Activated CD4-positive, alpha-beta memory T cell treated with anti-CD3 and anti-CD28 coated beads, Interleukin-2, amount 10 ng/mL, durations not matched to agents 7 days and 5 days (primary cell): ENCODE data around the gene SUSD4. TPM values are rescaled to one million over a fixed set of nuclear protein-coding genes. Genes with fewer than 3 reads are reported as not detected.

Experiments
- CTCF ChIA-PET: fragments of 350-600 bp; sonication (Branson Sonifier 250); formaldehyde crosslinking; loops from one replicate; lab custom pipeline; 2021; ENCODE audit warnings: antibody characterized with exemption, inconsistent platforms; lab: Charles Lee
- POLR2A ChIA-PET: fragments of 350-600 bp; sonication (Branson Sonifier 250); formaldehyde crosslinking; loops from one replicate; lab custom pipeline; 2021; ENCODE audit warnings: antibody characterized with exemption; lab: Charles Lee
- DNase-seq: peaks from one replicate; pipeline ENCODE4 v3.0.0-alpha.2; 2020
- H3K27ac Mint-ChIP-seq: one replicate; pipeline ENCODE4 v1.8.0; 2021; ENCODE audit warnings: mild to moderate bottlenecking, mixed read lengths
- H3K27me3 Mint-ChIP-seq: one replicate; pipeline ENCODE4 v1.8.0; 2021; ENCODE audit warnings: mixed read lengths
- H3K36me3 Mint-ChIP-seq: one replicate; pipeline ENCODE4 v1.8.0; 2021; ENCODE audit warnings: low read depth, mixed read lengths
- H3K4me1 Mint-ChIP-seq: one replicate; pipeline ENCODE4 v1.8.0; 2021; ENCODE audit warnings: mixed read lengths
- H3K4me3 Mint-ChIP-seq: one replicate; pipeline ENCODE4 v1.8.0; 2021; ENCODE audit warnings: mild to moderate bottlenecking, mixed read lengths
- H3K9me3 Mint-ChIP-seq: one replicate; pipeline ENCODE4 v1.8.0; 2021; ENCODE audit warnings: mixed read lengths
- total RNA-seq, 2 experiments: library from RNA; stranded (reverse); gene quantifications; one replicate each; pipeline ENCODE4 v1.2.3, GENCODE V29; 2021

The SUSD4 gene
- total RNA-seq, 2 experiments from 2014 or later = 0.23 to 0.28 TPM

DNA sequence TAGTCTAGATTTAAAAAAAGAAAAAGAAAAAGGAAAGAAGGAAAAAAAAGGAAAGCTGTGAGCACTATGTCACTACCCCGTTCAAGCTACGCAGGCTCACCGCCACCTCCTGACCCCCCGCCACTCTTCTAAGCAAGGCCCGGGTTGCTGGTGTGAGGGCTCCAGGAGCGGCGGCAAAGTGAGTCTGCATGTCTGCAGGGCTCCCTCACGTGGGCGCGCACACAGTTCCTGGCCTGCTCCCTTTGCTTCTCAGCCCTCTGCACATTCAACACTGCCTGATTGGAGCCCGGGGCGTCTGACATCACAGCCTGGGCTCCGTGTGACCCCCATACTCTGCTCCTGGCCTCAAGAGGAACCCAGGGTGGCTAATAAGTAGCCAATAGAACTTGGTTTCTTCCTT lies 139.5 kb downstream of the SUSD4 start:
- Mint-ChIP-seq H3K36me3 (no peaks in the 10 kb centered on the region), H3K27me3 (no peaks in the 10 kb centered on the region), H3K4me1 (peaks cover 3% of the 10 kb centered on the region), H3K4me3 (no peak overlapping the region), H3K27ac (no peak overlapping the region), H3K9me3 (no peaks in the 10 kb centered on the region)
- ChIA-PET POLR2A (no interaction called here), CTCF (interaction anchor here (0.7 to 0.9 kb wide), 2 partner anchors 91 to 137 kb away, joined by 3 read pairs; no protein-coding TSS in a partner anchor)
- no peak for DNase-seq

DNA sequence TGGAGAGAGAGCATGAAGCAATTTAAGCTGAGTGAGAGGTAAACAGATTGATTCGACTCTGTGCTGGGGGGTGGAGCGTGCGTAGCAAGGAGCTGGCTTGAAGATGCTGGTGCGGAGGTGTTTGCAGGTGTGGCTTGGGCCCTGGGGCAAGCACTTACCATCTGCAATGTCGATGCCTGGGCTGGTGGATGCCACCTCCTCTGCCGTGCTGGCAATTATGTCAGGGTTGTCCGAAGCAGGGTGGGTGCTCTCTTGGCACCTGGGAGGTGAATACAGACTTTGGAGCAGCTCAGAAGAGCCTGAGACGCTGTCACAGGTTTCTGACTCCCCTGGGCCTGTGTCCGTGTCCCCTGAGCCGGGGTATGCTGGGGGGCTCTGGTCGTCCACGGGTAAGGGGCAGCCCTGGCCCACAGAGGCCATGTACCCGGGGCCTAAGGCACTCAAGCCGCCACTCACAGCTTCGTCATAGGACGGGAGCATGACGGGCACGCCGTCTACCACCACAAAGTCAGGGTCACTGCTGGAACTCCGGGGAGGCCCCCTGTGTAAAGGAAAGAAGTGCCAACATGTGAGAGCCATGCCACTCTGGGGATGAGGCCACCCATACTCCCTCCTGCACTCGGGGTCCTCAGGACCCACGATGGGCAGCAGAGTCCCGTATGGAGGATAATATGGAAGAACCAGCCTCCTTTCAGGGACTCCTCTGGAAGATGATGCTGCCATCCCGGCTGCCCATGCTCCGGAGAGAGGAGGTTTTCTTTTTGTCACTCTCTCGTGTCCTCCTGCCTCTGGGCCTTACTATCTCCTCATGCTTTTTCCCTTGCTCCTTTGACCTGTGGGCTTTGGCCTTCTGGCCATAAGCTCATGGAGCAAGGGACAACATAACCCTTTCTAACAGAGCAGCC lies 140.6 kb downstream of the SUSD4 start:
- Mint-ChIP-seq H3K4me1 (no peaks in the 10 kb centered on the region), H3K27me3 (no peaks in the 10 kb centered on the region), H3K9me3 (peaks cover 5% of the 10 kb centered on the region), H3K4me3 (no peak overlapping the region), H3K27ac (no peak overlapping the region), H3K36me3 (no peaks in the 10 kb centered on the region)
- ChIA-PET CTCF (interaction anchor here (0.9 kb wide), 1 partner anchor 90 kb away, joined by 3 read pairs; no protein-coding TSS in a partner anchor), POLR2A (no interaction called here)
- DNase-seq = no peak

DNA sequence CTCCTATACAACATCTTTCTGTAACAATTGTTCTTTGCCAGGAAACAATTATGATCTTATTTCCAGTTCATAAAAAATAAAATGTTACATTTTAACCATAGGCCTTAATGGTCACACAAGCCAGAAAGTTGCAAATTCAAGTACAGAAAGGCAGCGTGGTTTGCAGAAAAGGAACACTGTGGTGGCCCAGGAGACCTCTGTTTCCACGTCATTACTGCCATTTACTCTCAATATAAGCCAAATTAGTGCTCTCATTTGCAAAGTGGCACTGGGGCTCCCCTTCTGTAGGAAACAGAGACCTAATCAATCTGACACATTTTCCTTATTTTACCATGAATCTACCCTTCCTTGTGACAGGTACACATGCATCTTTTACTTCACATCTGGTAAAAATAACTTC lies 141.6 kb downstream of the SUSD4 start:
- Mint-ChIP-seq H3K4me1 (no peaks in the 10 kb centered on the region), H3K27me3 (no peaks in the 10 kb centered on the region), H3K27ac (no peak overlapping the region), H3K36me3 (no peaks in the 10 kb centered on the region), H3K9me3 (peaks cover 10% of the 10 kb centered on the region), H3K4me3 (no peak overlapping the region)
- no peak for DNase-seq
- CTCF ChIA-PET = no interaction called here
- POLR2A ChIA-PET = no interaction called here

DNA sequence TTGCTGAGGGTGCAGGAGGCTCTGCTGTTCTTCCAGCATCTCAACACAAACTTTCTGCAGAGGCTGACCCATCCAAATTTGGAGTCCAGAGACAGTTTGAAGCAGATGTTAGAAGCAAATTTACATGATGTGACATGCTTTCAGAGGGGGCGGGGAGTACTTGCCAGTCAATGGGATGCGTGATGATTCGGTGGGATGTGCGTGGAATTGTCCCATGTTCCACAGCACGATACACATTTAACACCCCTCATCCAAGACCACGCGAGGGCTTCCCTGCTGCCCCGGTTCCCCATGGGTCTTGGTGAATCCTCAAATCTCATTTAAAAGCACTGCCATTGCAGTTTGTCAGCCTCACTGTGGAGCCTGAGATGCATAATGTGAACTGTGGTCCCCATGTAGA lies 142.3 kb downstream of the SUSD4 start:
- peaks cover 10% of the 10 kb centered on the region for H3K9me3 Mint-ChIP-seq
- POLR2A ChIA-PET = no interaction called here
- no peak overlapping the region for H3K27ac Mint-ChIP-seq
- no peaks in the 10 kb centered on the region for H3K27me3 Mint-ChIP-seq
- CTCF ChIA-PET = no interaction called here
- DNase-seq = no peak
- no peaks in the 10 kb centered on the region for H3K4me1 Mint-ChIP-seq
- H3K4me3 Mint-ChIP-seq = no peak overlapping the region
- H3K36me3 Mint-ChIP-seq = no peaks in the 10 kb centered on the region

DNA sequence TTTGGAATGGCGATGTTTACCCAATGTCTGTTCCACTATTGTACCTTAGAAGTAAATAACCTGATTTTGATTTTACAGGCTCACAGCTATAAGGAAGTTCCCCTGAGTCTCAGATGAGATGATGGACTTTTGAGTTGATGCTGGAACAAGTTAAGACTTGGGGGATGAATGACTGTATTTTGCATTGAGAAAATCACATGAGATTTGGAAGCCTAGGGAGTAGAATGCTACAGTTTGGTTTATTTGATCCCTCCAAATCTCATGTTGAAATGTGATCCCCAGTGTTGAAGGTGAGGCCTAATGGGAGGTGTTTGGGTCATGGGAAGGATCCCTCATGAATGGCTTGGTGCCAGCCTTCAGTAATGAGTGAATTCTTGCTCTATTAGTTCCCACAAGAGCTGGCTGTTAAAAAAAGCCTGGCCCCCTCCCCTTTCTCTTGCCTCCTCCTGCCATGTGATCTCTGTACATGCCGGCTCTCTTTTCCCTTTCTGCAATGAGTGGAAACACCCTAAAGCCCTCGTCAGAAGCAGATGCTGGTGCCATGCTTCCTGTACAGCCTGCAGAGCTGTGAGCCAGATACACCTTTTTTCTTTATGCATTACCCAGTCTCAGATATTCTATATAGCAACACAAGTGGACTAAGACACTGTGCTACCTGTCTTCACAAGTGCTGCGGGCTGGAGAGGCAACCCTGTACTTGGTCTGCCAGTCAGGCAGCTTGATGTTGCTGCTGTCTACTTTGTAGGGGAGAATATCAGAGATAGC lies 143.9 kb downstream of the SUSD4 start:
- DNase-seq = no peak
- H3K36me3 Mint-ChIP-seq = no peaks in the 10 kb centered on the region
- no peak overlapping the region for H3K27ac Mint-ChIP-seq
- H3K4me3 Mint-ChIP-seq = no peak overlapping the region
- no peaks in the 10 kb centered on the region for H3K27me3 Mint-ChIP-seq
- POLR2A ChIA-PET = no interaction called here
- no peaks in the 10 kb centered on the region for H3K4me1 Mint-ChIP-seq
- peaks cover 10% of the 10 kb centered on the region for H3K9me3 Mint-ChIP-seq
- CTCF ChIA-PET = no interaction called here

DNA sequence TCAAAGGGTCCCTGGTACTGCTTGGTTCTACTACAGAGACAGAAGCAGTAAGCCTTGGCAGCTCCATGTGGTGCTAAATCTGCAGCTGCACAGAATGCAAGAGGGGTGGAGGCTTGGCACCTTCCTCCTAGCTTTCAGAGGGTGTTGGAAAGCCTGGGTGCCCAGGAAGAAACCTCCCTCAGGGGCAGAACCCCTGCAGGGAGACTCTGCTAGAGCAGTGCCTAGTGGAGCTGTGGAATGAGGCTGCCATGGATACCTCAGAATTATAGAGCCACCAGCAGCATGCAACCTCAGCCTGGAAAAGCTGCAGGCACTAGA lies 144.7 kb downstream of the SUSD4 start:
- H3K4me3 Mint-ChIP-seq = no peak overlapping the region
- no peak overlapping the region for H3K27ac Mint-ChIP-seq
- H3K4me1 Mint-ChIP-seq = no peaks in the 10 kb centered on the region
- no peaks in the 10 kb centered on the region for H3K36me3 Mint-ChIP-seq
- DNase-seq = no peak
- ChIA-PET POLR2A (no interaction called here), CTCF (no interaction called here)
- H3K9me3 Mint-ChIP-seq = peaks cover 10% of the 10 kb centered on the region
- no peaks in the 10 kb centered on the region for H3K27me3 Mint-ChIP-seq

DNA sequence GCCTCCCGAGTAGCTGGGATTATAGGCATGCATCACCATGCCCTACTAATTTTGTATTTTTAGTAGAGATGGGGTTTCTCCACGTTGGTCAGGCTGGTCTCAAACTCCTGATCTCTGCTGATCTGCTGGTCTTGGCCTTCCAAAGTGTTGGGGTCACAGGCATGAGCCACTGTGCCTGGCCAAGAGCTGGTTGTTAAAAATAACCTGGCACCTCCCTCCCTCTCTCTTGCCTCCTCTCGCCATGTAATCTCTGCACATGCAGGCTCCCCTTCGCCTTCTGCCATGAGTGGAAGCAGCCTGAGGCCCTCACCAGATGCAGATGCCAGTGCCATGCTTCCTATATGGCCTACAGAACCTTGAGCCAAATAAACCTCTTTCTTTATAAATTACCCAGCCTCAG lies 146.2 kb downstream of the SUSD4 start:
- Mint-ChIP-seq H3K4me1 (no peaks in the 10 kb centered on the region), H3K27me3 (peaks cover 2% of the 10 kb centered on the region), H3K4me3 (no peak overlapping the region), H3K27ac (no peak overlapping the region), H3K9me3 (peaks cover 10% of the 10 kb centered on the region), H3K36me3 (no peaks in the 10 kb centered on the region)
- ChIA-PET CTCF (no interaction called here), POLR2A (no interaction called here)
- DNase-seq = no peak

DNA sequence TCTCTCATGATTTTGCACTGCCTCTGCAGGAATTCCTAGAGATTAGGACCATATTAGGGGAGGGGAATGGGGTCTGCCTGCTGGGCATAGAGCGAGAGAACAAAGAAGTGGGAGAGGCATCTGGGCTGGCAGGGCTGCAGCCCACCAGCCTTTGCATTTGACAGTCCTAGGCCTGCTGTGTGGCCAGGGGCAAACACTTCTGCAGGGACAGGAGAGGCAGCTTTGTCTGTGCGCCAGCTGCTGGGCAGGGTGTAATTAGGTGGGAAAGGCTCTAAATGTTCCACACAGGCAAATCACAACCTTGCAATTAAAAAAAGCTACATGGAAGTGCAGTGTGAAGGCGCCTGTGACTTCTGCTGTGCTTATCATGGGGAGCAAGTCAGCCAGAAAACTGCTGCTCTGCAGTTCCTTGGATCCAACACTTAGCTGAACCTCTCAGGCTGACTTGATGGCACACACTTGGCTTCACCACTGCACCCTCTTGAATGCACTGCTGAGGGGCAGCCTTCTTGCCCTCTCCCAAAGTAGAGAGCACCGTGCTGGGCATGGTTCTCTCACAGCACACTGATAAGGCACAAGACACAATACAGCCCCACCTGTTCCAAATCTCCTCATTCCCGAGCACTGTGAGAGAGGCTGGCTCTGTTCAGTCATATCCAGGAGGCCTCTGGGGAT lies 147.3 kb downstream of the SUSD4 start:
- ChIA-PET POLR2A (no interaction called here), CTCF (no interaction called here)
- Mint-ChIP-seq H3K4me3 (no peak overlapping the region), H3K27ac (no peak overlapping the region), H3K27me3 (peaks cover 5% of the 10 kb centered on the region), H3K4me1 (no peaks in the 10 kb centered on the region), H3K9me3 (peaks cover 10% of the 10 kb centered on the region), H3K36me3 (no peaks in the 10 kb centered on the region)
- no peak for DNase-seq

DNA sequence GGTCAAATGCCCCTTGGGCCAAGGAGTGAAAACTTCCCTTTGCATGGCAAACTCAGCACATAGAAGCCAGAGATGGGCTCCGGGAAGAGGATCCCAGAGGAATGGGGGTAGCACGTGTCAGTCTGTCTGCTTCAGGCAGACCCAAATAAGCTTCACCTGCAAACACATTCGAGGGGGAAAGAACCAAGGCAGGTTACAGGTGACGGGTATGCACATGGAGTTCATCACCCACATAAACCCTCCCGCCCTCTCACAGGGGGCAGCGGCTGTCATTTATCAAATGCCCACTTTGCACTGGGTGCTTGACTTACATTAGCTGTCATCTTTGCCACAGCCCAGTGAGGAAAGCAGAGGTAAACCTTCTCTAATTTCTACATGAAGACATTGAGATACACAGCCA lies 147.9 kb downstream of the SUSD4 start:
- H3K4me1 Mint-ChIP-seq = no peaks in the 10 kb centered on the region
- H3K9me3 Mint-ChIP-seq = peaks cover 10% of the 10 kb centered on the region
- no peak overlapping the region for H3K4me3 Mint-ChIP-seq
- no peak for DNase-seq
- H3K36me3 Mint-ChIP-seq = no peaks in the 10 kb centered on the region
- POLR2A ChIA-PET = no interaction called here
- H3K27ac Mint-ChIP-seq = no peak overlapping the region
- CTCF ChIA-PET = no interaction called here
- peaks cover 5% of the 10 kb centered on the region for H3K27me3 Mint-ChIP-seq

DNA sequence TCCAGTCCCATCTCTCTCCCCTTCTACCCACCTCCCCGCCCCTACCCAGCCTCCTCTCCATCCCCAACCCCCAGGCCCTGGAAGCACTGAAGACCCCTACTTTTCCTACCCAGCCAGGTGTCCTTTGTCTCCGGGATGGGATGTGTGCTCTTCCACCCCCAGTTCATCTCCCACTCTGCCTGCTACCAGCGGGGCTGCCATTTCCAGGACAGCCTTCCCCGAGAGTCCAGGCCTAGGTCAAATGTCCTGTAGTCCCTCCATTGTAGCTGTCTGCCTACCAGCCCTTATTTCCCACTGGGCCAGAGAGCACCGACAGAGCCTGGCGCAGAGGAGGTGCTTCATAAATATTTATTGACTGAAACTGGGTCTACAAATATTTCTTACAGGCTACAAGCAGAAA lies 148.9 kb downstream of the SUSD4 start:
- CTCF ChIA-PET = interaction anchor here (0.9 kb wide), 1 partner anchor 81 kb away, joined by 3 read pairs; no protein-coding TSS in a partner anchor

DNA sequence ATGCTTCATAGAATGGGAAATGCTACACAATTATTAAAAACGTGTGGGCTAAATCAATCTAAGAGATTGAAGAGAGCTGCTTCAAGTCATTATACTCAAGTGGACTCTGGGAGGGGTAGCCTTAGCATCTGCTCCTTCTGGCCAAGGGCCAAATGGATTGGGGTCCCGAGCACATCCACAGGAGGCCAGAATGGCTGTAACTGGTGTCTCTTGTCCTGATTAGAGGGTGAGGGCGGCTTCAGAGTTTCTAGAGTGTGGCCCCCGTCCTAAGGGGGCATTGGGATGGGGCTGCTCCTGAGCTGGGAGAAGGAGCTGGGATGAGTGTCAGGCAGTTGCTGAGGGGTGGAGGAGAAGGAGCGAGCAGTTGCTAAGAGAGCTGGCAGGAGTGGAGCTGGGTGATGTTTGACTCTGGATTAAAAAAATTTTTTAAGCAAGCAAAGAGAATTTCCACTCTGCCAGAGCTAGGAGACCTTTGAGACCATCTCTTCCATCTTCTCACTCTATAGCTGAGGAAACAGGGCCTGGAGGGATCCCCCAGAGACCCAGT lies 149.6 kb downstream of the SUSD4 start:
- no peak overlapping the region for H3K27ac Mint-ChIP-seq
- no peaks in the 10 kb centered on the region for H3K4me1 Mint-ChIP-seq
- H3K4me3 Mint-ChIP-seq = no peak overlapping the region
- peaks cover 10% of the 10 kb centered on the region for H3K9me3 Mint-ChIP-seq
- POLR2A ChIA-PET = no interaction called here
- H3K27me3 Mint-ChIP-seq = peaks cover 5% of the 10 kb centered on the region
- CTCF ChIA-PET = interaction anchor here (0.9 kb wide), 1 partner anchor 80 kb away, joined by 3 read pairs; no protein-coding TSS in a partner anchor
- H3K36me3 Mint-ChIP-seq = no peaks in the 10 kb centered on the region
- no peak for DNase-seq

More for the DNA sequence above, 148.9 kb downstream of the SUSD4 start:
- Mint-ChIP-seq H3K4me1 (no peaks in the 10 kb centered on the region), H3K4me3 (no peak overlapping the region), H3K27me3 (peaks cover 5% of the 10 kb centered on the region), H3K9me3 (peaks cover 10% of the 10 kb centered on the region), H3K27ac (no peak overlapping the region), H3K36me3 (no peaks in the 10 kb centered on the region)
- no peak for DNase-seq
- POLR2A ChIA-PET = no interaction called here

DNA sequence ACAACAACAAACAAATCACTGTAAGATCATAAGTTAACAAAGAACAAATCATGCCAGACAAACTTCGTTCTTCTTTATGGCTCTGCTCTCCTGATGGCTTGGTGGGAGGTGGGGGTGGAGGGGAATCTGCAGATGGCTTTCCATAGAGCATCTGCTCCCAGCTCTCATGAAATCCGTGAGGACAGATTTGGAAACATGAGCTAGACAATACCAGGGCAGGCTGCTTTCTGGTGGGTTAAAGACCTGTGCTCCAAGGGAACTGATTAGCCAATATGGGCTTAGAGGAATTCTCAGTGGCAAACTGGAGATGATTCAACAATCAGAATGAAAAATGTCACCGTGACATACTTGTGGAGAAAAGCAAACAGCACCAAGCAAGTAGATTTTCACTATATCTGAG lies 151.5 kb downstream of the SUSD4 start:
- no peak for DNase-seq
- Mint-ChIP-seq H3K4me3 (no peak overlapping the region), H3K9me3 (no peaks in the 10 kb centered on the region), H3K27ac (no peak overlapping the region), H3K4me1 (no peaks in the 10 kb centered on the region), H3K36me3 (no peaks in the 10 kb centered on the region), H3K27me3 (peaks cover 5% of the 10 kb centered on the region)
- ChIA-PET POLR2A (no interaction called here), CTCF (no interaction called here)
